ENCODE data around the gene HOXD3. TPM values are rescaled to one million over a fixed set of nuclear protein-coding genes. Genes with fewer than 3 reads are reported as not detected.

HOXD3 gene
- total and polyA plus RNA-seq, 9 donors: 0.91 to 4.0 (median 1.7) TPM

DNA sequence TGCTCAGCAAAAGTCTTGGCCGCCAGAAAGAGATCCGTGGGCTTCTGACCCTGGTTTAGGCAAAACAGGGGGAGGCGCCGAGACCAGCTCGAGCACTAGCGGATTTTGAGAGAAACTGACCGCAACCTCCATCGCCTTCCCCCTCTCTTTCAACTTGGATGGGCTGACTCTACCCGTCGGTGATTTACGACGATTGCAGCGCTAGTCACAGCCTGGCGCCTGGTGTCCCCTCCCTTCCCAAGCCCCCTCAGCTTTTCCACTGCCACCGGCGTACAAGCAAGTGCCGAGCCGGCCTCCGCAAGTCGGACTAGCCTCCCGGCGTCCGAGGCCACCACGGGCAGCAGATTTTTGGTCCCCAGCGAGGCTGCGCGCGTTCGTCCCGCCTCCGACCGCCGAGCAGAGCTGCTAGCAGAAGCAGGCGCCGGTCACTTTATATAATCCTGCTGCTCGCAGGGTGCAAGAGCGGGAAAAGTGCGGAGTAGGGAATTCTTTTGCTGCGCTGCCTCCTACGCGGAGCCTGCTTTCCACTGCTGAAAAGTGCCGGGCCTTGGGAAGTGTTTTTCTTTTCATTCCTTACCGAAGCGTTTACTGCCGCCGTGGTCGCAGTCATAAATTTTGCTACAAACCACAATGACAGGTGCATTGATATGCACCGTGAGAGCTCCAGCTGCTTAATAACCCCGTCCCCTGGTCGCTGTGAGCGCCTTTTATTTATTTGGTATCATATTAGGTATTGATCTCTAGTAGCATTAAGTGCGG, 7.7 kb downstream of the HOXD3 start:
- H3K4me3 ChIP-seq (ENCODE audit: low read length): no peak overlapping the region
- 23% methylated on average over 44 of the region's 52 CpGs for WGBS (ENCODE audit: insufficient coverage)
- peaks cover 83% of the 10 kb centered on the region for H3K27me3 ChIP-seq (ENCODE audit: control insufficient read depth, insufficient read depth, low read length)
- DNase-seq: no peak
- peaks cover 3% of the 10 kb centered on the region for H3K9me3 ChIP-seq (replicated peaks; ENCODE audit: control insufficient read depth, low read depth, low read length)
- H3K27ac ChIP-seq (ENCODE audit: low read length): no peak overlapping the region
- H3K4me1 ChIP-seq (ENCODE audit: control insufficient read depth, insufficient read depth, low read length): peaks cover 41% of the 10 kb centered on the region
- no peaks in the 10 kb centered on the region for H3K36me3 ChIP-seq (ENCODE audit: control insufficient read depth, insufficient read depth, low read length)

DNA sequence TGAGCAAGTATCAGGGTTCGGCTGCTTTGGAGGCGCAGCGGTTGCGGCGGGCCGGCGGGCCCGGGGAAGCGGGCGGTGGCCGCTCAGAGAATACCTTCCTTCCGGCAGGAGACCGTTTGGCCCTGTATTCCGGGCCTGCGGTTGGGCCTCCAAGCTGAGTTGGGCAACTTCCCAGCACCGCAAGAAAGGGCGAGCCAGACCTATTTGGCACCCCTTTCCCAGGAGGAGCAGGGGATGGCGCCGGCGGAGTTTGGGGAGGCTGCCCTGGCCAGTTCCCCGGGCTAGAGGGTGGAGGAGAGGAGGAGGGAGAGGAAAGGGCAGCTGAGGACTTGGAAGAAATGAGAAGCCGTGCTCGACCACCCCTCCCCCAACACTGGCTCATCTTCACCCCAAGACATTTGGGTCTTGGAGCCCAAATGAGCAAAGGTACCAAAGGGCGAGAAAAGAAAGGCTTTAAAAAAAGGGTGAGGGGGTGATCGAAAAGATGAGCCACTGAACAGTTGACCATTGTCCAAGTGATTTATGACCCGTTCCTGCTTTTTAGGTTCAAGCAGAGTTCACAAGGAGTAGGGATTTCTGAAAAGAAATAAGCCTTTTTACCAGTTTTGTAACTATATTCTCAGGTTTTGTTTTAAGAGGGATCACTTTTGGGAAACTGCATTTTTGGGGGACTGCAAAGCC, 8.4 kb downstream of the HOXD3 start:
- WGBS (ENCODE audit: insufficient coverage): 29% methylated on average over 7 of the region's 26 CpGs
- H3K4me1 ChIP-seq (ENCODE audit: control insufficient read depth, insufficient read depth, low read length): peaks cover 34% of the 10 kb centered on the region
- H3K4me3 ChIP-seq (ENCODE audit: low read length): no peak overlapping the region
- H3K27me3 ChIP-seq (ENCODE audit: control insufficient read depth, insufficient read depth, low read length): peaks cover 81% of the 10 kb centered on the region
- DNase-seq: no peak
- H3K27ac ChIP-seq (ENCODE audit: low read length): no peak overlapping the region
- no peaks in the 10 kb centered on the region for H3K36me3 ChIP-seq (ENCODE audit: control insufficient read depth, insufficient read depth, low read length)
- peaks cover 3% of the 10 kb centered on the region for H3K9me3 ChIP-seq (replicated peaks; ENCODE audit: control insufficient read depth, low read depth, low read length)

DNA sequence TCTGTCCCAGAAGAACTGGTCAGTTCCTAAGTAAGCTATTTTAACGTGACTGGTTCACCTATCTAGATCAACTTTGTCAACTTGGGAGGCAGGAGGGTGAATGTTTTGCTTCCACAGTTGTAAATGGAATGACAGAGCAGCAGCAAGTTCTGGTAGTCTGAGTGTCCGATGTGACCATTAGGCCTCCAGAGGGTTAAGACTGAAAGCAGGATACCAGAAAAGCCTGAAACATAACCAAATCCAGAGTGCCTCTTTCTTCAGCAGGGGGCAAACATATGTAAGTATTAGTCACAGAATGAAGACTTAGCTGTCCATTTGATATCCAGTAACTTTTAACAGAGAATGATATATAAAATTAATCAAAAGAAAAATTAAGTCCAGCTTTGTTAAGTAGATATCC, 9.2 kb downstream of the HOXD3 start:
- H3K27ac ChIP-seq (ENCODE audit: low read length): no peak overlapping the region
- no peaks in the 10 kb centered on the region for H3K36me3 ChIP-seq (ENCODE audit: control insufficient read depth, insufficient read depth, low read length)
- no peak overlapping the region for H3K4me3 ChIP-seq (ENCODE audit: low read length)
- DNase-seq: no peak
- H3K9me3 ChIP-seq (replicated peaks; ENCODE audit: control insufficient read depth, low read depth, low read length): peaks cover 3% of the 10 kb centered on the region
- H3K27me3 ChIP-seq (ENCODE audit: control insufficient read depth, insufficient read depth, low read length): peaks cover 81% of the 10 kb centered on the region
- WGBS (ENCODE audit: insufficient coverage): no CpG with 5 or more reads among the region's 2 CpGs
- peaks cover 30% of the 10 kb centered on the region for H3K4me1 ChIP-seq (ENCODE audit: control insufficient read depth, insufficient read depth, low read length)

DNA sequence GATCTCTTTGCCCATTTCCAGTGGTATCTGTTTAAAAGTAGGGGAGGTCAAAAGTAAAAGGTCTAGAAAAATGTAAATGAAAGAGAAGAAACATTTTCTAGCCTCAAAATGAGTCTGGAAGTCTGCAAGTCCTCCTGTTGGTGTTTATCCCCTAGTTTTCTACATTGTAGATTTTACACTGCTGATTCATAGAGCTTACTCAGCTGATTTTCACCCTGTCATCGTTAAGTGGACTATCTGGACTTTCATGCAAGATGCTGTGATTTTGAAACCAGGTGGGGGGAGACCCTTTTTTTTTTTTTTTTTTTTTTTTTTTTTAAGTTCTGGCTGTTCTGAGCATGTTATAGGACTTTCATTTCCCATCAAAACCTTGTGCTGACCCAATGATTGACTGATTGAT, 10.3 kb downstream of the HOXD3 start:
- DNase-seq: no peak
- H3K36me3 ChIP-seq (ENCODE audit: control insufficient read depth, insufficient read depth, low read length): no peaks in the 10 kb centered on the region
- WGBS (ENCODE audit: insufficient coverage): no CpG with 5 or more reads among the region's 1 CpG
- peaks cover 81% of the 10 kb centered on the region for H3K27me3 ChIP-seq (ENCODE audit: control insufficient read depth, insufficient read depth, low read length)
- no peak overlapping the region for H3K27ac ChIP-seq (ENCODE audit: low read length)
- no peak overlapping the region for H3K4me3 ChIP-seq (ENCODE audit: low read length)
- H3K4me1 ChIP-seq (ENCODE audit: control insufficient read depth, insufficient read depth, low read length): peaks cover 27% of the 10 kb centered on the region
- peaks cover 3% of the 10 kb centered on the region for H3K9me3 ChIP-seq (replicated peaks; ENCODE audit: control insufficient read depth, low read depth, low read length)

DNA sequence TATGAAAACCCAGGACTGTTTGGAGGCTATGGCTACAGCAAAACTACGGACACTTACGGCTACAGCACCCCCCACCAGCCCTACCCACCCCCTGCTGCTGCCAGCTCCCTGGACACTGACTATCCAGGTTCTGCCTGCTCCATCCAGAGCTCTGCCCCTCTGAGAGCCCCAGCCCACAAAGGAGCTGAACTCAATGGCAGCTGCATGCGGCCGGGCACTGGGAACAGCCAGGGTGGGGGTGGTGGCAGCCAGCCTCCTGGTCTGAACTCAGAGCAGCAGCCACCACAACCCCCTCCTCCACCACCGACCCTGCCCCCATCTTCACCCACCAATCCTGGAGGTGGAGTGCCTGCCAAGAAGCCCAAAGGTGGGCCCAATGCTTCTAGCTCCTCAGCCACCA, 12.1 kb downstream of the HOXD3 start:
- peaks cover 78% of the 10 kb centered on the region for H3K27me3 ChIP-seq (ENCODE audit: control insufficient read depth, insufficient read depth, low read length)
- no peak overlapping the region for H3K27ac ChIP-seq (ENCODE audit: low read length)
- no peak for DNase-seq
- H3K36me3 ChIP-seq (ENCODE audit: control insufficient read depth, insufficient read depth, low read length): no peaks in the 10 kb centered on the region
- H3K4me3 ChIP-seq (ENCODE audit: low read length): no peak overlapping the region
- 40% methylated on average over 1 of the region's 5 CpGs for WGBS (ENCODE audit: insufficient coverage)
- H3K4me1 ChIP-seq (ENCODE audit: control insufficient read depth, insufficient read depth, low read length): peaks cover 18% of the 10 kb centered on the region
- H3K9me3 ChIP-seq (replicated peaks; ENCODE audit: control insufficient read depth, low read depth, low read length): no peaks in the 10 kb centered on the region

DNA sequence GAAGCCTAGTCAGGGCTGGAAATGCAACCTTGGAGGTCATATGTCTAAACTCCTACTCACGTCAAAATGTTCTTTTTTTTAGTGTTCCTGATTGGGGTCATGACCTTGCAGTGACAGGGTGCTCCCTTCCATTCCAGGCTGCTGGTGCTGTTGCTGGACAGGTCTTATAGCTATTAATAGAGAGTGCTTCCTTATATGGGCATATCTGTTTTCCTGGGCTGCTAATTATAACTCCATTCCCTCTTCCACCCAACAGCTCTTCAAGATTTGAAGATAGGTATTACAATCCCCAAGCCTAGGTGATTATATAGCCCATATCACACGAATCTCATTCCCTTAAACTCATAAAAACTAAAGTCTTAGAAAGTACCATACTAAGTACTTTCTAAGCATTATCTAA, 12.6 kb downstream of the HOXD3 start:
- Histone ChIP-seq H3K27me3 (ENCODE audit: control insufficient read depth, insufficient read depth, low read length) (peaks cover 78% of the 10 kb centered on the region), H3K9me3 (replicated peaks; ENCODE audit: control insufficient read depth, low read depth, low read length) (no peaks in the 10 kb centered on the region), H3K36me3 (ENCODE audit: control insufficient read depth, insufficient read depth, low read length) (no peaks in the 10 kb centered on the region), H3K4me1 (ENCODE audit: control insufficient read depth, insufficient read depth, low read length) (peaks cover 15% of the 10 kb centered on the region), H3K4me3 (ENCODE audit: low read length) (no peak overlapping the region), H3K27ac (ENCODE audit: low read length) (no peak overlapping the region)
- WGBS (ENCODE audit: insufficient coverage): no CpG with 5 or more reads among the region's 2 CpGs
- no peak for DNase-seq

DNA sequence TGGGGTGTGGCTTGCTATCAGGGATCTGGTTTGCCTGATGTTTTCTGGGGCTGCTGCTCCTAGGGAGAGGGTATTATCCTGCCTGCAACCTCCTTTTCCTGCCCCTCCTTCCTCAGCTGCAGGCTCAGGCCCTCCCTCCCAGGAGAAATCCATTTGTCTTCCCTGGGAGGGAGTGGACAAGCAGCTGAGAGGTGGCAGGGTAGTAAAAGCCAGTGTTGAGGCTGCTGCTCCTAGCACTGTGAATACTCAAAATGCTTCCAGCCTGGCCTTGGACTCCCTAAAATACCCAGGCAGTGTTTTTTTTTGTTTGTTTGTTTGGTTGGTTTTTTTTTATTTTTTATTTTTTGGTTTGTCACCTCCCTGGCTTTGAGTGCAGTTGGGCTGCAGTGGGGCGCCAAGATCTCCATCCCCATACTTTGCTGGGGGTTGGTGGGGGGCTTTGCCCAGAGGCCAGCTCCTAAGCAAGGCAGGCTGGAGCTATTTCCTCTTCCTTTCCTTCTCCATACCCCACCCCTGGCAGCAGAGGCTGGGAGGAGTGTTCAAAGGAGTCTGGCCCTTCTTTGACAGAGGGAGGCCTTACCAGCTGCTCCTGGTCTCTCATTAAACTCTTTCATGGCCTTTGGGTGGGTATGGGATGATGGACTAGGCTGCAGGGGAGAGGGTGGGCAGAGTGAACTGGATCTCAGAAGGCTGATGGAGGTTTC, 13.6 kb downstream of the HOXD3 start:
- no peaks in the 10 kb centered on the region for H3K36me3 ChIP-seq (ENCODE audit: control insufficient read depth, insufficient read depth, low read length)

DNA sequence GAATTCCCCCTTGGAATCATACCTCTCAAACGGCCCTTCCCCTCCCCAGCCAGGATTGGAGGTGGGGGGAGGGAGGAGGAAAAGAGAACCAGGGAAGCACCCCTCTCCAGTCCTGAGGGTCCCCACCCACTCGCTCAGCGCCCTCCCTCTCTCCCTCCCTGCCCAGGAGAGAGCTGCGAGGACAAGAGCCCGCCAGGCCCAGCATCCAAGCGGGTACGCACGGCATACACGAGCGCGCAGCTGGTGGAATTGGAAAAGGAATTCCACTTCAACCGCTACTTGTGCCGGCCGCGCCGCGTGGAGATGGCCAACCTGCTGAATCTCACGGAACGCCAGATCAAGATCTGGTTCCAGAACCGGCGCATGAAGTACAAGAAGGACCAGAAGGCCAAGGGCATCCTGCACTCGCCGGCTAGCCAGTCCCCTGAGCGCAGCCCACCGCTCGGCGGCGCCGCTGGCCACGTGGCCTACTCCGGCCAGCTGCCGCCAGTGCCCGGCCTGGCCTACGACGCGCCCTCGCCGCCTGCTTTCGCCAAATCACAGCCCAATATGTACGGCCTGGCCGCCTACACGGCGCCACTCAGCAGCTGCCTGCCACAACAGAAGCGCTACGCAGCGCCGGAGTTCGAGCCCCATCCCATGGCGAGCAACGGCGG, 14.4 kb downstream of the HOXD3 start:
- DNase-seq: peak; percentile 58
- Histone ChIP-seq H3K4me3 (ENCODE audit: low read length) (no peak overlapping the region), H3K27me3 (ENCODE audit: control insufficient read depth, insufficient read depth, low read length) (peaks cover 75% of the 10 kb centered on the region), H3K4me1 (ENCODE audit: control insufficient read depth, insufficient read depth, low read length) (peaks cover 16% of the 10 kb centered on the region), H3K27ac (ENCODE audit: low read length) (no peak overlapping the region), H3K9me3 (replicated peaks; ENCODE audit: control insufficient read depth, low read depth, low read length) (no peaks in the 10 kb centered on the region), H3K36me3 (ENCODE audit: control insufficient read depth, insufficient read depth, low read length) (no peaks in the 10 kb centered on the region)
- whole genome bisulfite sequencing (ENCODE audit: insufficient coverage): 25% methylated on average over 47 of the region's 51 CpGs

More for the DNA sequence above, 13.6 kb downstream of the HOXD3 start:
- DNase-seq: no peak
- Histone ChIP-seq H3K4me3 (ENCODE audit: low read length) (no peak overlapping the region), H3K4me1 (ENCODE audit: control insufficient read depth, insufficient read depth, low read length) (peaks cover 15% of the 10 kb centered on the region), H3K27ac (ENCODE audit: low read length) (no peak overlapping the region), H3K9me3 (replicated peaks; ENCODE audit: control insufficient read depth, low read depth, low read length) (no peaks in the 10 kb centered on the region), H3K27me3 (ENCODE audit: control insufficient read depth, insufficient read depth, low read length) (peaks cover 78% of the 10 kb centered on the region)
- no CpG with 5 or more reads among the region's 1 CpG for WGBS (ENCODE audit: insufficient coverage)

DNA sequence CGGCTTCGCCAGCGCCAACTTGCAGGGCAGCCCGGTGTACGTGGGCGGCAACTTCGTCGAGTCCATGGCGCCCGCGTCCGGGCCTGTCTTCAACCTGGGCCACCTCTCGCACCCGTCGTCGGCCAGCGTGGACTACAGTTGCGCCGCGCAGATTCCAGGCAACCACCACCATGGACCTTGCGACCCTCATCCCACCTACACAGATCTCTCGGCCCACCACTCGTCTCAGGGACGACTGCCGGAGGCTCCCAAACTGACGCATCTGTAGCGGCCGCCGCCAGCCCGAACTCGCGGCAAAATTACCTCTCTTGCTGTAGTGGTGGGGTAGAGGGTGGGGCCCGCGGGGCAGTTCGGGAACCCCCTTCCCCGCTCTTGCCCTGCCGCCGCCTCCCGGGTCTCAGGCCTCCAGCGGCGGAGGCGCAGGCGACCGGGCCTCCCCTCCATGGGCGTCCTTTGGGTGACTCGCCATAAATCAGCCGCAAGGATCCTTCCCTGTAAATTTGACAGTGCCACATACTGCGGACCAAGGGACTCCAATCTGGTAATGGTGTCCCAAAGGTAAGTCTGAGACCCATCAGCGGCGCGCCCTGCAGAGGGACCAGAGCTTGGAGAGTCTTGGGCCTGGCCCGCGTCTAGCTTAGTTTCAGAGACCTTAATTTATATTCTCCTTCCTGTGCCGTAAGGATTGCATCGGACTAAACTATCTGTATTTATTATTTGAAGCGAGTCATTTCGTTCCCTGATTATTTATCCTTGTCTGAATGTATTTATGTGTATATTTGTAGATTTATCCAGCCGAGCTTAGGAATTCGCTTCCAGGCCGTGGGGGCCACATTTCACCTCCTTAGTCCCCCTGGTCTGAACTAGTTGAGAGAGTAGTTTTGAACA, 15.1 kb downstream of the HOXD3 start:
- no peak for DNase-seq
- 38% methylated on average over 36 of the region's 60 CpGs for WGBS (ENCODE audit: insufficient coverage)
- Histone ChIP-seq H3K27ac (ENCODE audit: low read length) (no peak overlapping the region), H3K4me1 (ENCODE audit: control insufficient read depth, insufficient read depth, low read length) (peaks cover 16% of the 10 kb centered on the region), H3K4me3 (ENCODE audit: low read length) (no peak overlapping the region), H3K36me3 (ENCODE audit: control insufficient read depth, insufficient read depth, low read length) (no peaks in the 10 kb centered on the region), H3K9me3 (replicated peaks; ENCODE audit: control insufficient read depth, low read depth, low read length) (no peaks in the 10 kb centered on the region), H3K27me3 (ENCODE audit: control insufficient read depth, insufficient read depth, low read length) (peaks cover 78% of the 10 kb centered on the region)

All from muscle of leg (tissue), 11 donors.